Measurements from ENCODE around the gene CARS1. TPM values are rescaled to one million over a fixed set of nuclear protein-coding genes. Genes with fewer than 3 reads are reported as not detected.

CARS1 gene
- total RNA-seq, 1 donor from 2014 or later: 32.9 TPM

DNA sequence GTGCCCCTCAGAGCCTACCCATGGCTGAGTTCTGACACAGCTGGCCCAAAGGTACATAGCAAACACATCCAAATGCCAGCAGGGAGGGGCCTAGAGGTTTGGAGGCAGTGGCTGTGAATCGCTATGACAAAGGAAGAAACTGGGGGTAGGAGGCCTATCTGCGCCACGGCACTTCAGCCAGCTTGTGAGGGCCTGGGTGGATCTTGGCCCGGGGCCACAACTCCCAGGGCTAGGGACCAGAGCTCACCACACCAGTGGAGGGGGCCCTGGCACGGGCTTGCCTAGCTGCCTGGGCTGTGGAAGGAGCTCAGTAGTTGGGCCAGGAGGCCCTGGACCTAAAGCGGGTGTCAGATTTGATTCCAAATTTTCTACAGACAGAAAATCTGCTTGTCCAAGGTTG lies 55.7 kb downstream of the CARS1 start:
- TF ChIP-seq CTCF (conservative IDR thresholded peaks at IDR 0.05; ENCODE audit: low read depth, low read length): no peak
- H3K4me3 ChIP-seq (ENCODE audit: low read depth, low read length): no peak overlapping the region
- no peak for DNase-seq (ENCODE audit: low read depth)

DNA sequence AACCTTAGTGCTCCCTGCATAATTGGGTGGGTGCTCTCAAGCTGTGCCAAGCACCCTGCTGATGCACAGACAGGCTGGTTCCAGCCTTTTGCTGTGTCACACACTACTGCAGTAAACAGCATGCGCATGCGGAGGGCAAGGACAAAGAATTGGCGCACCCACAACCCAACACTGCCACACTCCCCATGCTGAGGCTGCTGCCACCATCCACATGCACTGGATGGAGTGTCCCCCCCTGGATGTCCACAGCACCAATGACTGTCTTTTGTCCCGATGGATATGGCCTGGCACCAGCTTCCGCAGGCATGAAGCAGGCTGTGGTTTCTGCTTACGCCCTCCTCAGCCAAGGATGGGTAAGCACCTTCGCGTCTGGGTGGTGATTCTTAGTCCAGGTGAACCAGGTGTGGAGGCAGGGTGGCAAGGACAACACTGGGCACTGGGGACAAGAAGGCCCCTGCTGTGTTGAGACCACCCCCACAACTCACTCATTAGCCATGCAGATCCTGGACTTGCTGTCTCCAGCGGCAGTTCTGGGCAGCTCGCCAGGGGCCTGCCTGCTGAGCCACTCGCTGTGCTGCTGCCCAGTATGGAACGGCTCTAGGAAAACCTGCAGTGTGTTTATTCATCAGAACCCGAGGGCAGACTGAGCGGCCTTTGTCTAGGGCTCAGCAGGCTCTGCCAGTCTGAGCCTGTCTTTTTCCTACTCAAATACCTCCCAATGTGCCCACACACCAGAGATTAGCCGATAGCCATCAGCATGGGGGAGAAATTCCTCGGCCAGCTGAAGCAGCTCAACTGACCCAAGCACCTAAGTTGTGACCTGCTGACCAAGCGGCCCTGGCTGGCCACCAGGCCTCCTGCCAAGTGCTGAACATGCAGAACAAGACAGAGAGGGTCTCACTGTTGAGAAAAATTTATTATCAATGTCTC lies 56.9 kb downstream of the CARS1 start:
- no peak for DNase-seq (ENCODE audit: low read depth)
- TF ChIP-seq CTCF (conservative IDR thresholded peaks at IDR 0.05; ENCODE audit: low read depth, low read length): no peak
- H3K4me3 ChIP-seq (ENCODE audit: low read depth, low read length): no peak overlapping the region

DNA sequence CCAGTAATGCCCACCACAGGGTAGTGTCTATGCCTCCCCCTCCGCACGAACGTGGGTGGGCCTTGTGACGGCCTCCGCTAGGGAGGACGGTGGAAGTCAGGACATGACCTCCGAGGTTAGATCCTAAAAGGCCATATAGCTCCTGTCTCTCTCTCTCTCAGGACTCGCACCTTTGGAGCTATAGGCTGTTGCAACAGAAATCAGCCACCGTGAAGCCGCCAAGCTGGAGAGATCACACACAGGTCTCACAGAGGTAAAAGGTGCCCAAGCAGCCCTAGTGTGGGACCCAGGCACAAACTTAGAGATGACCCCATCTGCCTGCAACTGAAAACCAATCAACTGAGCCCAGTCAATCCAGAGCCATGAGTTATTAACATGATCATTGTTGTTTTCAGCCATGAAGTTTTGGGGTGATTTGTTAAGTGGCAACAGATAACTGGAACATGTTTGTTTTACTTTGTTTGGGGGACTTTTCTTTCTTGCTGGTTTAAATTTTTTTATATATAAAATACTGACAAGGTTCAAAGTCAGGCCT lies 57.7 kb downstream of the CARS1 start:
- TF ChIP-seq CTCF (conservative IDR thresholded peaks at IDR 0.05; ENCODE audit: low read depth, low read length): no peak
- no peak for DNase-seq (ENCODE audit: low read depth)
- no peak overlapping the region for H3K4me3 ChIP-seq (ENCODE audit: low read depth, low read length)

- no peak for TF ChIP-seq CTCF (conservative IDR thresholded peaks at IDR 0.05; ENCODE audit: low read depth, low read length)
- DNase-seq (ENCODE audit: low read depth): no peak
- H3K4me3 ChIP-seq (ENCODE audit: low read depth, low read length): no peak overlapping the region
Measured at GRCh38 chr11:2998073-2998850, 59.0 kb downstream of the CARS1 start.

DNA sequence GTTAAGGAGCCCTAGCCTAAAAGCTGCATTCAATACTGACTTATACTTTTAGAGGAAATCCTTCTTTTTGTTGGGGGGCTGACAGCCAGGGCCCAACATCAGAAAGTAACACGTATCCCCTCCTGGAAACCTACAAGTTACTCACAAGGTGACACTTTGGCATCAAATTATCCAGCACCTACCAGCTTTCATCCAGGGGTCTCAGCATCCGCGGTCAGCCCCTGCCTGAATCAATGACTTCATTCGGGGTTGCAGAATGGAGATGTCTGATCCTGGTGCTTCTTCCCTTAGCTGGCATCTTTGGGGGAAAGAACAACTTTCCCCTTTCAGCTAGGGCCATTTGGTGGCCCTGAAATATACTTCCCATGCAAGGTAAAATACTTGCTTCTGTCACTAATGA lies 59.8 kb downstream of the CARS1 start:
- no peak overlapping the region for H3K4me3 ChIP-seq (ENCODE audit: low read depth, low read length)
- TF ChIP-seq CTCF (conservative IDR thresholded peaks at IDR 0.05; ENCODE audit: low read depth, low read length): no peak
- DNase-seq (ENCODE audit: low read depth): no peak

GRCh38 chr11:2996976-2997375 lies 60.2 kb downstream of the CARS1 start:
- no peak for TF ChIP-seq CTCF (conservative IDR thresholded peaks at IDR 0.05; ENCODE audit: low read depth, low read length)
- H3K4me3 ChIP-seq (ENCODE audit: low read depth, low read length): no peak overlapping the region
- DNase-seq (ENCODE audit: low read depth): no peak

All from epithelial cell of proximal tubule (primary cell).